ENCODE results near the gene ZP2.

ZP2 gene

GRCh38 chr16:21242756-21243155 lies 31.4 kb upstream of the ZP2 start:
- H3K4me3 ChIP-seq (ENCODE audit: low read depth, low read length) = no peak overlapping the region
- no peak for TF ChIP-seq CTCF (IDR thresholded peaks at IDR 0.05; ENCODE audit: borderline replicate concordance, insufficient read depth, low read depth, low read length)

GRCh38 chr16:21239646-21240045 lies 28.3 kb upstream of the ZP2 start:
- H3K4me3 ChIP-seq (ENCODE audit: low read depth, low read length) = no peak overlapping the region
- no peak for TF ChIP-seq CTCF (IDR thresholded peaks at IDR 0.05; ENCODE audit: borderline replicate concordance, insufficient read depth, low read depth, low read length)

DNA sequence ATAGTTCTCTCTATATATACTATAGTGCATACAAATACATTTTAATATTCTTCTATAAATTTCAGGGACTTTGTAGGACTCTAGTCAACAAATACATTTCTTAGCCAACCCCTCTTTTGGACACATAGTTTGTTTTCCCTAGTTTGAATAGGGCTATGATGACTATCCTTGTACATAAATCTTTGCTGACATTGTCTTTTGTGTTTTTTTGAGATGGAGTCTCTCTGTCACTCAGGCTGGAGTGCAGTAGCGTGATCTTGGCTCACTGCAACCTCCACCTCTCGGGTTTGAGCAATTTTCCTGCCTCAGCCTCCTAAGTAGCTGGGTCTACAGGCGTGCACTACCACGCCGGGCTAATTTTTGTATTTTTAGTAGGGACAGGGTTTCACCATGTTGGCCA lies 25.5 kb upstream of the ZP2 start:
- TF ChIP-seq CTCF (IDR thresholded peaks at IDR 0.05; ENCODE audit: borderline replicate concordance, insufficient read depth, low read depth, low read length) = no peak
- H3K4me3 ChIP-seq (ENCODE audit: low read depth, low read length) = no peak overlapping the region

GRCh38 chr16:21235199-21235585 lies 23.8 kb upstream of the ZP2 start:
- no peak for TF ChIP-seq CTCF (IDR thresholded peaks at IDR 0.05; ENCODE audit: borderline replicate concordance, insufficient read depth, low read depth, low read length)

DNA sequence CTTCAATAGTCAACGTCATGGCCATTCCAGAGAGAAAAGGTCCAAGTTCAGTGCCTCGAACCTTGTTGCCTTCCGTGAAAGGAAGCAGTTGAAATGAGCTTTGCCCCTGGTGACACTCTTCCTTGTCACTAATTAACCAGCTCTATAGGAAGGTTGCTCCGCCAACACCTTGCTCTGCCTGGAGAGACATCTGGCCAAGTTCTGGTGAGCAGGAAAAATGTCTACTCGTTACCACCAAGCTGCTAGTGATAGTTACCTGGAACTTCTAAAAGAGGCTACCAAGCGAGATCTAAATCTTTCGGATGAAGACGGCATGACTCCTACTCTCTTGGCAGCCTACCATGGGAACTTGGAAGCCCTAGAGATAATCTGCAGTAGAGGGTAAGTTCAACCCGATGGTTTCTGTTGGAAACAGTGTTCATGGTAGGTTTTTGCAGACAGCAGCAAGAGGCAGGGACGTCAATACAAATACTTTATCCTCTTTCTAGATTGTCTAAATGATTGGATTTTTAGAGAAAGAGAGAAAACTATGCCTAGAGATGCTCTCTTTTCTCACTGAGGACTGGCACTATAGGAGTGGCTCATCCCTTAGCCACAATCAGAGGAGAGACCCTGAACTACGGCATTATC lies 22.3 kb upstream of the ZP2 start, which contains the start of gene ANKS4B:
Gene ANKS4B (plus strand): TSS at position 179 of the 630 bp plus-strand sequence. CDS start 39 bp downstream, at position 218.
- TF ChIP-seq CTCF (IDR thresholded peaks at IDR 0.05; ENCODE audit: borderline replicate concordance, insufficient read depth, low read depth, low read length) = no peak
- no peak within 1 kb of the TSS for H3K4me3 ChIP-seq (ENCODE audit: low read depth, low read length)

More at GRCh38 chr16:21235199-21235585, 23.8 kb upstream of the ZP2 start:
- no peak overlapping the region for H3K4me3 ChIP-seq (ENCODE audit: low read depth, low read length)

GRCh38 chr16:21233045-21233520 lies 21.7 kb upstream of the ZP2 start:
- TF ChIP-seq CTCF (IDR thresholded peaks at IDR 0.05; ENCODE audit: borderline replicate concordance, insufficient read depth, low read depth, low read length) = no peak
- no peak overlapping the region for H3K4me3 ChIP-seq (ENCODE audit: low read depth, low read length)

DNA sequence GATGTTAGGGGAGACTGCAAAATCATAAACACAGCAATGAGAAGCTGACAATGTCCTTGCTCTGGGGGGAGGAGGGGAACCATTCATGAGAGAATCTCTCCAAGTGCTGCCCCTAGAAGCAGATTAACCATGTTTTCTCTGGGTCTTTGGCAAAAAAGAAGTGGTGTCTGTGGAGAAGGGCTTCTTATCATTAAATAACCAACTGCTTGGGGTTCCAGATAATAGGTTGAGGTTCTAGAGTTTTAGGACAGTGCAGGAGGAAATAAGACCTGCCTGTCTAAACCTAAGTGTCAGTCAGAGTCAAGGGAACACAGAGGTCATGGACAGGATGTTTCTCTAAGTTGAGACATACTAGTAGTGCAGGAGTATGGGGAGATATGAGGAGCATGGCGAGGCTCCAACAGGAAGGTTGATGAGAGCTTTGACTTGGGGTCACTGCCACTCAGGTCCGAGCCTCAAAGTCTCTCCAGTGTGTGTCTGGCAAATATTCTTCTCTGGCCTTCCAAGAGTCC lies 17.0 kb upstream of the ZP2 start:
- TF ChIP-seq CTCF (IDR thresholded peaks at IDR 0.05; ENCODE audit: borderline replicate concordance, insufficient read depth, low read depth, low read length) = no peak
- no peak overlapping the region for H3K4me3 ChIP-seq (ENCODE audit: low read depth, low read length)
